Smooth muscle cell (in vitro differentiated cells): ENCODE measurements around the gene ARHGEF37. TPM values are rescaled to one million over a fixed set of nuclear protein-coding genes. Genes with fewer than 3 reads are reported as not detected.

Experiments
- DNase-seq: peaks from one replicate; lab custom pipeline; 2025; ENCODE audit not compliant: unreplicated experiment; lab: John Stamatoyannopoulos, UW
- H2AFZ ChIP-seq: fragments of 200-600 bp; sonication (generic); 2 replicates; pipeline ENCODE4 v1.6.0; 2016; ENCODE audit warnings: antibody characterized with exemption, low read depth, mild to moderate bottlenecking
- H3F3A ChIP-seq: fragments of 200-600 bp; sonication (generic); 2 replicates; pipeline ENCODE4 v1.6.0; 2017; ENCODE audit warnings: antibody characterized with exemption, low read depth
- H3K27ac ChIP-seq: fragments of 200-600 bp; sonication (generic); 2 replicates; pipeline ENCODE4 v1.5.1; 2016; ENCODE audit warnings: low read depth, mild to moderate bottlenecking
- H3K27me3 ChIP-seq: fragments of 200-600 bp; sonication (generic); 2 replicates; pipeline ENCODE4 v1.6.1; 2016; ENCODE audit warnings: low read depth, mild to moderate bottlenecking
- H3K36me3 ChIP-seq: fragments of 200-600 bp; sonication (generic); 2 replicates; pipeline ENCODE4 v1.5.1; 2016; ENCODE audit warnings: low read depth
- H3K4me1 ChIP-seq: fragments of 200-600 bp; sonication (generic); 2 replicates; pipeline ENCODE4 v1.5.1; 2016; ENCODE audit warnings: low read depth
- H3K4me2 ChIP-seq: fragments of 200-600 bp; sonication (generic); 2 replicates; pipeline ENCODE4 v1.6.0; 2016; ENCODE audit warnings: mild to moderate bottlenecking
- H3K4me3 ChIP-seq: fragments of 200-600 bp; sonication (generic); 2 replicates; pipeline ENCODE4 v1.5.1; 2016; ENCODE audit warnings: mild to moderate bottlenecking
- H3K79me2 ChIP-seq: fragments of 200-600 bp; sonication (generic); 2 replicates; pipeline ENCODE4 v1.6.0; 2016; ENCODE audit warnings: low read depth, mild to moderate bottlenecking
- H3K9ac ChIP-seq: fragments of 200-600 bp; sonication (generic); 2 replicates; pipeline ENCODE4 v1.6.0; 2016; ENCODE audit warnings: low read depth
- H3K9me3 ChIP-seq: fragments of 200-600 bp; sonication (generic); replicated peaks from 2 replicates; pipeline ENCODE4 v1.5.1; 2016; ENCODE audit warnings: low read depth
- H4K20me1 ChIP-seq: fragments of 200-600 bp; sonication (generic); 2 replicates; pipeline ENCODE4 v1.6.0; 2016; ENCODE audit warnings: low read depth
- CTCF ChIP-seq: fragments of 200-600 bp; sonication (generic); IDR thresholded peaks from 2 replicates; pipeline ENCODE4 v1.5.1; 2017; ENCODE audit warnings: borderline replicate concordance, mild to moderate bottlenecking, antibody characterized with exemption; ENCODE audit not compliant: insufficient read depth, poor library complexity, severe bottlenecking
- WGBS: methylation state at CpG from one replicate; pipeline ENCODE4 v1.1.7; 2016; ENCODE audit warnings: low lambda C conversion rate; 5-methylcytosine and 5-hydroxymethylcytosine counted together
- polyA plus RNA-seq: library from polyadenylated mRNA; unstranded; fragments of >200 nt; fragmentation: Nextera tagmentation; extraction: Ambion mirVana; gene quantifications from 2 replicates; pipeline ENCODE4 v1.2.1, GENCODE V29; 2016
- total RNA-seq: library from RNA; depleted of rRNA; stranded (reverse); fragments of >200 nt; gene quantifications from 2 replicates; pipeline ENCODE4 v1.2.3, GENCODE V29; 2014

ARHGEF37 gene
- total and polyA plus RNA-seq, 2 experiments from 2014 or later, result 0.70 to 1.4 TPM

GRCh38 chr5:149674686-149675085 is 93.4 kb downstream of the ARHGEF37 start:
- no peaks in the 10 kb centered on the region for H3F3A ChIP-seq
- no peak overlapping the region for H2AFZ ChIP-seq
- WGBS, result 48% methylated on average over 3 of the region's 3 CpGs
- no peak for DNase-seq
- H3K9me3 ChIP-seq, result no peaks in the 10 kb centered on the region
- no peak overlapping the region for H3K27ac ChIP-seq
- no peaks in the 10 kb centered on the region for H4K20me1 ChIP-seq
- H3K4me1 ChIP-seq, result no peaks in the 10 kb centered on the region
- no peak overlapping the region for H3K9ac ChIP-seq
- H3K4me2 ChIP-seq, result no peak overlapping the region
- H3K79me2 ChIP-seq, result no peaks in the 10 kb centered on the region
- no peaks in the 10 kb centered on the region for H3K27me3 ChIP-seq
- H3K36me3 ChIP-seq, result no peaks in the 10 kb centered on the region
- H3K4me3 ChIP-seq, result no peak overlapping the region
- TF ChIP-seq CTCF, result no peak

- Histone ChIP-seq H3K36me3 (no peaks in the 10 kb centered on the region), H3K4me2 (no peak overlapping the region), H3K9me3 (no peaks in the 10 kb centered on the region), H2AFZ (no peak overlapping the region), H3K4me1 (no peaks in the 10 kb centered on the region), H3K27me3 (no peaks in the 10 kb centered on the region), H3F3A (no peaks in the 10 kb centered on the region), H4K20me1 (no peaks in the 10 kb centered on the region), H3K79me2 (no peaks in the 10 kb centered on the region), H3K9ac (no peak overlapping the region), H3K4me3 (no peak overlapping the region), H3K27ac (no peak overlapping the region)
- 87% methylated on average over 12 of the region's 12 CpGs for WGBS
- DNase-seq, result no peak
- no peak for TF ChIP-seq CTCF
Observed at GRCh38 chr5:149675610-149676201, 94.4 kb downstream of the ARHGEF37 start.

GRCh38 chr5:149677731-149678130 is 96.4 kb downstream of the ARHGEF37 start:
- Histone ChIP-seq H3K9ac (no peak overlapping the region), H4K20me1 (no peaks in the 10 kb centered on the region), H3K36me3 (no peaks in the 10 kb centered on the region), H3K4me1 (no peaks in the 10 kb centered on the region), H3K4me2 (no peak overlapping the region), H3K27me3 (no peaks in the 10 kb centered on the region), H3K9me3 (no peaks in the 10 kb centered on the region), H3F3A (no peaks in the 10 kb centered on the region), H2AFZ (no peak overlapping the region), H3K27ac (no peak overlapping the region), H3K4me3 (no peak overlapping the region), H3K79me2 (no peaks in the 10 kb centered on the region)
- 78% methylated on average over 7 of the region's 7 CpGs for WGBS
- no peak for DNase-seq
- no peak for TF ChIP-seq CTCF
